ENCODE data around the gene RPL13.
"Not testable (repeated sequence)": the region's sequence is repeated elsewhere in the genome, so short reads cannot be mapped to it uniquely, and the experiment has no call there.

RPL13 gene

GRCh38 chr16:89583895-89584644, 23.6 kb downstream of the RPL13 start:
- TF ChIP-seq, protein P1, sequence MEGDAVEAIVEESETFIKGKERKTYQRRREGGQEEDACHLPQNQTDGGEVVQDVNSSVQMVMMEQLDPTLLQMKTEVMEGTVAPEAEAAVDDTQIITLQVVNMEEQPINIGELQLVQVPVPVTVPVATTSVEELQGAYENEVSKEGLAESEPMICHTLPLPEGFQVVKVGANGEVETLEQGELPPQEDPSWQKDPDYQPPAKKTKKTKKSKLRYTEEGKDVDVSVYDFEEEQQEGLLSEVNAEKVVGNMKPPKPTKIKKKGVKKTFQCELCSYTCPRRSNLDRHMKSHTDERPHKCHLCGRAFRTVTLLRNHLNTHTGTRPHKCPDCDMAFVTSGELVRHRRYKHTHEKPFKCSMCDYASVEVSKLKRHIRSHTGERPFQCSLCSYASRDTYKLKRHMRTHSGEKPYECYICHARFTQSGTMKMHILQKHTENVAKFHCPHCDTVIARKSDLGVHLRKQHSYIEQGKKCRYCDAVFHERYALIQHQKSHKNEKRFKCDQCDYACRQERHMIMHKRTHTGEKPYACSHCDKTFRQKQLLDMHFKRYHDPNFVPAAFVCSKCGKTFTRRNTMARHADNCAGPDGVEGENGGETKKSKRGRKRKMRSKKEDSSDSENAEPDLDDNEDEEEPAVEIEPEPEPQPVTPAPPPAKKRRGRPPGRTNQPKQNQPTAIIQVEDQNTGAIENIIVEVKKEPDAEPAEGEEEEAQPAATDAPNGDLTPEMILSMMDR (conservative IDR thresholded peaks at IDR 0.05; ENCODE audit: low read depth, low read length), result no peak
- H3K4me3 ChIP-seq (ENCODE audit: low read length), result no peak overlapping the region
- no peak for DNase-seq (ENCODE audit: low read depth)

DNA sequence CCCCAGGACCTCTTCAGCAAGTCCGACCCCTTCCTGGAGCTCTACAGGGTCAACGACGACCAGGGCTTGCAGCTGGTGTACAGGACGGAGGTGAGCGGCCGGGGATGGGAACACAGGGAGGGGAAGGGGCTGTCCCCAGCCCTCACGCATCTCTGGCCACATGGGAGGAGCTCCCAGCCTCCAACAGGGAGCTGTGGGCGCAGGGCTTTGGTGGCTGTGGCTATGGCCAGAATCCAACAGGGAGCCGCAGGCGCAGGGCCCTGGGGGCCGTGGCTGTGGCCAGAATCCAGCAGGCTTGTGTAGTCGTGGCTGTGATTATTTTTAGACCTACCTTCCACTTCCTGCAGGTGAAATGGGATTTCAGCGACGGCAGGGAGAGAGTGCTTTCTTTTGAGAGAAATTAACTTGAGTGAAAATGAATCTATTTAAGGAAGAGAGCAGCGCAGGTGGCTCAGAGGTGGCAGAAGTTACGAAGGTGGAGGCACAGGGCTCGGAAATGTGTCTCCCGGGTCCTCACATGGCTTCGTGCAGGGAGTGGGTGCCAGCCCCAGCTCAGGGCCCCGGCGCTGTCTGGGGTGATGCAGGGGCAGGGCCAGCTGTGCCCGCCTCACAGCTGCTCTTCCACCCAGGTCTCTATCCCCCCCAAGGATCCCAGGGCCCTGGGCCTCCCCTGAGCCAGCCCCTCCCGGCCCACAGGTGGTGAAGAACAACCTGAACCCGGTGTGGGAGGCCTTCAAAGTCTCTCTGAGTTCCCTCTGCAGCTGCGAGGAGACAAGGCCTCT, 24.5 kb downstream of the RPL13 start:
- H3K4me3 ChIP-seq (ENCODE audit: low read length), result no peak overlapping the region
- TF ChIP-seq, protein P1 (conservative IDR thresholded peaks at IDR 0.05; ENCODE audit: low read depth, low read length), result no peak
- no peak for DNase-seq (ENCODE audit: low read depth)

DNA sequence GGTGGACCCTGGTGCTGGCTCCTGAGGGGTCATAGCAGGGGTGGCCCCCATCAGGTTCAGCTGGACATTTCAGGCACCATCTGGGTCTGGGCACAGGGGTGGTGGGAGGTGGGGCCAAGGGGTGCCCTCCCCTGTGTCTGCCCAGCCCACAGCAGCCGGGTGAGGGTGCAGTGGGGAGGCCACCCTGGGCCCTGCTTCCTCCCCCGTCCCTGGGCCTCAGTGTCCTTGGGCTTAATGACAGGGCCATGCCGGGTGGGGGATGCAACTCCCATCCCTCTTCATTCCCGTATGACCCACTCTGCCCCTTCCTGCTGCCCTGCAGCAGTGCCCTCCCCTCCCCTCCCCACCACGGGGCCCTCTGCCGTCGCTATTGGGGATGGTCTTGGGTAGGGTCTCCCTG, 25.7 kb downstream of the RPL13 start:
- DNase-seq (ENCODE audit: low read depth), result no peak
- TF ChIP-seq, protein P1 (conservative IDR thresholded peaks at IDR 0.05; ENCODE audit: low read depth, low read length), result no peak
- no peak overlapping the region for H3K4me3 ChIP-seq (ENCODE audit: low read length)

- DNase-seq (ENCODE audit: low read depth), result no peak
- TF ChIP-seq, protein P1 (conservative IDR thresholded peaks at IDR 0.05; ENCODE audit: low read depth, low read length), result no peak
- no peak overlapping the region for H3K4me3 ChIP-seq (ENCODE audit: low read length)
Observed at GRCh38 chr16:89586853-89587252, 26.4 kb downstream of the RPL13 start.

GRCh38 chr16:89587676-89588075, 27.2 kb downstream of the RPL13 start:
- DNase-seq (ENCODE audit: low read depth); H3K4me3 ChIP-seq (ENCODE audit: low read length): not testable (repeated sequence)

DNA sequence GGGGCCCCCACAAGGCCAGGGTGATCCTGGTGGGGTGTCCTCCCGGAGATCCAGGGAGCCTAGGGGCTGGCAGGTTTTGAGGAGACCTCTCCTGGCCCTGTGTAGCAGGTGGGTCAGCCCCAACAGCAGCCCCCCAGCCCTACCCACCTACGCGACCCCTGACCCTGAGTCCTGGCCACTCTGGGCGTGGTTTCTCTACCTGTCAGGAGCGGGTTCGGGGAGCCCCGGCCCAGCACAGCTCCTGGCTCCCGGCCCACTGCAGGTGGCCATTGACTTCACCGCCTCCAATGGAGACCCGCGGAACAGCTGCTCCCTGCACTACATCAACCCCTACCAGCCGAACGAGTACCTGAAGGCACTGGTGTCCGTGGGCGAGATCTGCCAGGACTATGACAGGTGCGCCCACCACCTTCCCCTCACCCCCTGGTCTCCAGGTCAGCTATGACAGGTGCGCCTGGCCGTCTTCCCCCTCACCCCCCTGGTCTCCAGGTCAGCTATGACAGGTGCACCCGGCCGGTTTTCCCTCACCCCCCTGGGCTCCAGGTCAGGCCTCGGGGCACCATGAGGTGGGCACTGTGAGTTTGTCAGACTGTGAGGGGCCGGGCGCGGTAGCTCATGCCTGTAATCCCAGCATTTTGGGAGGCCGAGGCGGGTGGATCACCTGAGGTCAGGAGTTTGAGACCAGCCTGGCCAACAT, 28.1 kb downstream of the RPL13 start:
- H3K4me3 ChIP-seq (ENCODE audit: low read length), result no peak overlapping the region
- TF ChIP-seq, protein P1 (conservative IDR thresholded peaks at IDR 0.05; ENCODE audit: low read depth, low read length), result no peak

DNA sequence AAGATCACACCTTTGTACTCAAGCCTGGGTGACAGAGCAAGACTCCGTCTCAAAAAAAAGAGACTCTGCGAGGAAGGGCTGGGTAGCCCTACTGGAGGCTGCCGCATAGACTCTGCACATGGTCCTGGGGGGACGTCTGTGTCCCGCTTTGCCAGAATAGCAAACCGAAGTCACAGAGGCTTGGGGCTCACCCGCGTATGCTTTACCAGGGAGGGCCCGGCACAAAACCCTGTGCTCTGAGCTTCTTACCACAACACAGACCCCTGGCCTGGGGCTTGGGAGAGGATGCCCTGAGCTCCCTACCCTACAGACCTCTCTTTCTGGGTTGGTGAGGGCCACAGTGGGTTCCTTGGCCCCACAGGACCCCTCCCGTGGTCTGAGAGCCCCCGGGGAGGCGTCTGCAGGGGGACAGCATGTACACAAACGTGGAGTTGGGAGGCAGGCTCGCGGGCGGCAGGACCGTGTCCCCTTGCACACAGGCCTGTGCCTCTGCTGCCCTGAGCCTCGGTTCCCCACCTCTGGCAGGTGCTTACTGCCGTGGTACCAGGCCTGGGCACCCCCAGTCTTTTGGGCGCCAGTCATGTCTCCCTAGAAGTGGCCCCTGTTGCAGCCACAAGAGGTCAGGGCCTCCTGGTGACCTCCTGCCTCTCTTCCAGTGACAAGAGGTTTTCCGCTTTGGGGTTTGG, 28.9 kb downstream of the RPL13 start:
- no peak for DNase-seq (ENCODE audit: low read depth)
- H3K4me3 ChIP-seq (ENCODE audit: low read length), result no peak overlapping the region
- TF ChIP-seq, protein P1 (conservative IDR thresholded peaks at IDR 0.05; ENCODE audit: low read depth, low read length), result no peak

More for the DNA sequence above, 28.1 kb downstream of the RPL13 start:
- DNase-seq (ENCODE audit: low read depth), result no peak
